HCT116 (cell line): ENCODE results near the gene PDSS2. TPM values are rescaled to one million over a fixed set of nuclear protein-coding genes. Genes with fewer than 3 reads are reported as not detected.
A peak's percentile ranks its signal among the peaks of the same experiment; 100 is the strongest.

Source experiments
- ATAC-seq: fragments of 200-7000 bp; cut with Tn5 transposase; 2 replicates; pipeline ENCODE4 v1.9.1; 2020; ENCODE audit warnings: mild to moderate bottlenecking, moderate library complexity
- BruUV-seq: library from RNA; stranded (reverse); fragments of 400-500 nt; replicated peaks from 2 replicates; lab custom pipeline; 2021; lab: Mats Ljungman, UMichigan
- CTCF ChIA-PET: fragments of 300-600 bp; sonication (Branson Sonifier 250); formaldehyde crosslinking; loops from one replicate; lab custom pipeline; 2021; ENCODE audit warnings: antibody characterized with exemption; lab: Charles Lee
- POLR2A ChIA-PET: fragments of 300-600, 350-600 bp; sonication (Branson Sonifier 250); formaldehyde crosslinking; loops from one replicate; lab custom pipeline; 2021; ENCODE audit warnings: antibody characterized with exemption; lab: Charles Lee
- RAD21 ChIA-PET, 2 experiments: fragments of 300-600 bp; sonication (Branson Sonifier 250); formaldehyde crosslinking; loops; one replicate each; lab custom pipeline; 2023; ENCODE audit warnings: low total read pairs in 2 of 2; ENCODE audit not compliant: uncharacterized antibody in 2 of 2, unreplicated experiment in 2 of 2, low non-redundant PET in 1 of 2; lab: Charles Lee
- DNase-seq: peaks from one replicate; pipeline ENCODE4 v3.0.0-alpha.2; 2010; ENCODE audit warnings: low read depth, low spot score
- H2AFZ ChIP-seq: fragments of 200-600 bp; shearing (Covaris generic), sonication (generic); 2 replicates; pipeline ENCODE4 v1.6.1; 2017; ENCODE audit warnings: low read depth, mixed run types, mixed read lengths, antibody characterized with exemption, low read length; ENCODE audit not compliant: poor library complexity, severe bottlenecking
- H3K27ac ChIP-seq: 2 replicates; pipeline ENCODE4 v1.5.1; 2012; ENCODE audit warnings: low read depth, low read length
- H3K27me3 ChIP-seq: fragments of 200-600 bp; sonication (generic); 2 replicates; pipeline ENCODE4 v1.6.1; 2016; ENCODE audit warnings: mixed run types, low read length, mixed read lengths; ENCODE audit not compliant: insufficient read depth
- H3K36me3 ChIP-seq, 2 experiments: fragments of 200-500 bp in 1 of 2; fragments of 200-600 bp in 1 of 2; sonication (Bioruptor generic) in 1 of 2; sonication (generic) in 1 of 2; 2 replicates each; pipeline versions ENCODE4 v1.5.1 to v1.6.1; 2014 to 2016; ENCODE audit warnings: low read length in 2 of 2, inconsistent platforms in 1 of 2, mixed read lengths in 1 of 2, mixed run types in 1 of 2; ENCODE audit not compliant: insufficient read depth in 2 of 2, control insufficient read depth in 1 of 2
- H3K4me1 ChIP-seq, 2 experiments: fragments of 200-600 bp in 1 of 2; sonication (generic) in 1 of 2; 2 replicates each; pipeline versions ENCODE4 v1.5.1 to v1.6.1; 2012 to 2017; ENCODE audit warnings: low read length in 2 of 2, inconsistent platforms in 1 of 2, mild to moderate bottlenecking in 1 of 2, mixed read lengths in 1 of 2, mixed run types in 1 of 2, moderate library complexity in 1 of 2; ENCODE audit not compliant: insufficient read depth in 2 of 2, control insufficient read depth in 1 of 2
- H3K4me2 ChIP-seq: fragments of 200-600 bp; sonication (generic); 2 replicates; pipeline ENCODE4 v1.6.1; 2017; ENCODE audit warnings: mixed run types, low read length, mixed read lengths
- H3K4me3 ChIP-seq, 2 experiments: fragments of 200-600 bp in 1 of 2; sonication (generic) in 1 of 2; replicated peaks in 1 of 2; 2 replicates each; pipeline ENCODE4 v1.5.1; 2011 to 2016; ENCODE audit warnings: low read length in 2 of 2, control low read depth in 1 of 2, low read depth in 1 of 2, mild to moderate bottlenecking in 1 of 2, mixed read lengths in 1 of 2, mixed run types in 1 of 2
- H3K79me2 ChIP-seq: fragments of 200-600 bp; sonication (generic); 2 replicates; pipeline ENCODE4 v1.6.1; 2017; ENCODE audit warnings: mild to moderate bottlenecking, mixed run types, low read length, moderate library complexity, mixed read lengths; ENCODE audit not compliant: insufficient read depth
- H3K9ac ChIP-seq: fragments of 200-600 bp; sonication (generic); 2 replicates; pipeline ENCODE4 v1.6.1; 2016; ENCODE audit warnings: low read length, mixed read lengths
- H3K9me2 ChIP-seq: fragments of 200-600 bp; sonication (generic), shearing (Covaris generic); 2 replicates; pipeline ENCODE4 v1.6.1; 2017; ENCODE audit warnings: mixed run types, mild to moderate bottlenecking, moderate library complexity; ENCODE audit not compliant: insufficient read depth
- H3K9me3 ChIP-seq, 2 experiments: fragments of 200-500 bp in 1 of 2; fragments of 200-600 bp in 1 of 2; sonication (Bioruptor generic) in 1 of 2; sonication (generic) in 1 of 2; 2 replicates each; pipeline ENCODE4 v1.6.1; 2014 to 2017; ENCODE audit warnings: low read length in 2 of 2, mixed read lengths in 2 of 2, inconsistent platforms in 1 of 2, low read depth in 1 of 2, mild to moderate bottlenecking in 1 of 2, mixed run types in 1 of 2, moderate library complexity in 1 of 2; ENCODE audit not compliant: control insufficient read depth in 1 of 2, insufficient read depth in 1 of 2
- H4K20me1 ChIP-seq: fragments of 200-600 bp; sonication (generic), shearing (Covaris generic); 2 replicates; pipeline ENCODE4 v1.6.1; 2017; ENCODE audit warnings: mixed run types, mild to moderate bottlenecking, moderate library complexity; ENCODE audit not compliant: insufficient read depth
- CBX3 ChIP-seq: IDR thresholded peaks from 2 replicates; pipeline ENCODE4 v1.6.1; 2012; ENCODE audit warnings: low read depth
- CEBPB ChIP-seq: IDR thresholded peaks from 2 replicates; pipeline ENCODE4 v1.6.1; 2012; ENCODE audit warnings: low read depth
- FOSL1 ChIP-seq: IDR thresholded peaks from 2 replicates; pipeline ENCODE4 v1.6.1; 2012; ENCODE audit warnings: low read depth
- POLR2AphosphoS5 ChIP-seq: IDR thresholded peaks from 2 replicates; pipeline ENCODE4 v1.6.1; 2011; ENCODE audit warnings: mild to moderate bottlenecking, low read depth, low read length, moderate library complexity
- RAD21 ChIP-seq: IDR thresholded peaks from 2 replicates; pipeline ENCODE4 v1.6.1; 2012; ENCODE audit warnings: low read depth, mild to moderate bottlenecking
- REST ChIP-seq: IDR thresholded peaks from 2 replicates; pipeline ENCODE4 v1.6.1; 2012; ENCODE audit warnings: low read depth
- YY1 ChIP-seq: IDR thresholded peaks from 2 replicates; pipeline ENCODE4 v1.6.1; 2011; ENCODE audit warnings: low read length, low read depth, moderate library complexity, mild to moderate bottlenecking; ENCODE audit not compliant: insufficient replicate concordance; ENCODE audit errors: extremely low read depth
- ZFX ChIP-seq: fragments of 450-650 bp; IDR thresholded peaks from 2 replicates; pipeline ENCODE4 v1.6.1; 2017
- intact Hi-C: fragments of 100-400 bp; cut with micrococcal nuclease; formaldehyde crosslinking; loops from 2 replicates; pipeline ENCODE4 v1.10.0; 2022
- total RNA-seq: library from RNA; stranded (reverse); gene quantifications from one replicate; pipeline ENCODE4 v1.2.1, GENCODE V29; 2021; ENCODE audit not compliant: unreplicated experiment
- TF ChIP-seq, protein P1 (sequence below), 3 experiments: fragments of 200-600 bp in 1 of 3; sonication (generic) in 1 of 3; IDR thresholded peaks in 2 of 3; conservative IDR thresholded peaks in 1 of 3; 2 replicates each; pipeline ENCODE4 v1.5.1; 2012 to 2017; ENCODE audit warnings: low read depth in 2 of 3, low read length in 2 of 3, antibody characterized with exemption in 1 of 3, borderline replicate concordance in 1 of 3, control low read depth in 1 of 3, mild to moderate bottlenecking in 1 of 3, mixed read lengths in 1 of 3, mixed run types in 1 of 3, moderate library complexity in 1 of 3; ENCODE audit not compliant: insufficient read depth in 1 of 3

PDSS2 gene
- total RNA-seq, 1 experiment from 2014 or later: 12.2 TPM

DNA sequence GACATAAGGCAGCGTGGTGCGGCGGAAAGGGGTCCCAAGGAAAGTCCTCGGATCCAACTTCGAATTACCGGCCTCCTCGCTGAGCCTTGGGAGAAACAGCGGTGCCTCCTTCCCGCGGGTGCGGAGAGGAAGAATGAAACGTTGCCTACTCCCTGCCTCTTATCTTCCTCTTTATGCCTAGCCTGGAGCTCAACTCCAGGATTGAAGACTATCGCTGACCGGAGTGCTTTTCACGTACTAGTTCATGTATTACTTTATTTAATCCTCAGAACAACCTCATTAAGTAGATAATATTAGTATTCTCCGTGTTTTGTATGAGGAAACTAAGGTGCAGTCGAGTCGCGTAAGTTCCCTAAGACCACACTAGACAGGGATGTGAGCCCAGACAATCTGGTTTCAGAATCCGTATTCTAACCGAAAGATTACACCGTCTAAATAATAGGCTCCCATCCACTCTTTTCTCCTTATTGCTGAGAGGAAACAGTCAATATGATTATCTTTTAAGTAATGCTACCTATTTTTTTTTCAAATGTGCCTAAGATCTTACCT lies 793 bp upstream of the PDSS2 start:
- DNase-seq: no peak
- Histone ChIP-seq H3K27me3 (no peaks in the 10 kb centered on the region), H3K27ac (peak overlapping the region; percentile 81), H3K4me2 (peak overlapping the region; percentile 95), H4K20me1 (no peaks in the 10 kb centered on the region), H3K9ac (peak overlapping the region; percentile 75), H3K9me3 (no peaks in the 10 kb centered on the region), H3K4me1 (peaks cover 4 to 10% of the 10 kb centered on the region in 2 experiments; a peak in 3 of 4 replicates), H3K9me2 (no peaks in the 10 kb centered on the region), H2AFZ (peak overlapping the region; percentile 68), H3K36me3 (no peaks in the 10 kb centered on the region), H3K4me3 (peak overlapping the region; percentile 84 to 93), H3K79me2 (peaks cover 13% of the 10 kb centered on the region)
- ChIA-PET RAD21 (no interaction called here), POLR2A (interaction anchor here (1.0 kb wide), 1 partner anchor 135 kb away, joined by 3 read pairs; no protein-coding TSS in a partner anchor), CTCF (interaction anchor here (1.1 to 2.6 kb wide), 3 partner anchors 12 to 142 kb away, joined by 3 to 9 read pairs (median 4); no protein-coding TSS in a partner anchor)
- intact Hi-C loops: no loop called here
- TF ChIP-seq ZFX: 0 out of 2 replicates have a peak, but pooled peaks have one; percentile 1
- no peak for TF ChIP-seq CBX3
- no peak for TF ChIP-seq CEBPB
- BruUV-seq: TSS peak; percentile 88
- no peak for ATAC-seq

DNA sequence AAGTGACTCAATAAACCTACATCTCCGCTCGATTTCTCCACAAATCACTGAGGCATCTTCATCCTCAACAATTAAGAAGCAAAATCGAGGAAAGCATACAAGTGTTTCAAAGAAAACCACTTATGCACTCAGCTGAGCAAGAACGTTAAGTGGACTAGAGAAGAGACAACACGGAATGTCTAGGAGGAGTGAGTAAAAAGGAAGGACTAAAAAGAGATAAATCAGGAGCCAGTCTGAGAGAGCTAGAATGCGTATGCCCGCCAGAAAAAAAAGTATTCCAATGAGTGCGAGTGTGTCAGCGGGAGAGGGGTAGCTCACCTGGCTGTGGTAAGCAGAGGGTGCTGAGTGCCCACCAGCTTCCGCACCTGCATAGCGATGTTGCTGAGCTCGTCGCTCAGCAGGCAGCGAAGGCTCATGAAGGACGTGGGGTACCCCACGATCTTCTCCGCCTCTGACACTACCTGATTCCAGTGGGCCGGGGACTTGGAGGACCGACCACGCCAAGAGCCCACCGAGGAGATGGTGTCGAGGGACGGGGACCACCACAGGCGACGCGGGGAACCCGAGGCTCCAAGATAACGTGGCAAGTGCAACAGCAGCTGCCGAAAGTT lies 587 bp downstream of the PDSS2 start:
- Histone ChIP-seq H3K4me2 (peak overlapping the region; percentile 95), H2AFZ (peak overlapping the region; percentile 68), H3K9me2 (no peaks in the 10 kb centered on the region), H3K9ac (peak overlapping the region; percentile 75), H4K20me1 (no peaks in the 10 kb centered on the region), H3K36me3 (no peaks in the 10 kb centered on the region), H3K9me3 (no peaks in the 10 kb centered on the region), H3K27me3 (no peaks in the 10 kb centered on the region), H3K79me2 (peaks cover 17% of the 10 kb centered on the region), H3K27ac (peak overlapping the region; percentile 81), H3K4me1 (peaks cover 4 to 10% of the 10 kb centered on the region in 2 experiments; a peak in 3 of 4 replicates), H3K4me3 (peak overlapping the region; percentile 84 to 93)
- intact Hi-C loops: no loop called here
- ChIA-PET CTCF (interaction anchor here (1.1 to 2.6 kb wide), 4 partner anchors 13 to 343 kb away, joined by 3 to 9 read pairs (median 4); partner anchors contain the start of gene BEND3), POLR2A (interaction anchor here (0.9 to 1.0 kb wide), 2 partner anchors 137 to 141 kb away, joined by 3 read pairs; no protein-coding TSS in a partner anchor), RAD21 (interaction anchor here in 1 of 2 experiments (1.6 kb wide), 1 partner anchor 141 kb away, joined by 3 read pairs; no protein-coding TSS in a partner anchor)
- DNase-seq (no peak), ATAC-seq (peak; percentile 48)
- no peak for TF ChIP-seq YY1
- TF ChIP-seq FOSL1: no peak
- TF ChIP-seq REST: no peak
- TF ChIP-seq RAD21: no peak
- no peak for TF ChIP-seq POLR2AphosphoS5
- TF ChIP-seq, protein P1, sequence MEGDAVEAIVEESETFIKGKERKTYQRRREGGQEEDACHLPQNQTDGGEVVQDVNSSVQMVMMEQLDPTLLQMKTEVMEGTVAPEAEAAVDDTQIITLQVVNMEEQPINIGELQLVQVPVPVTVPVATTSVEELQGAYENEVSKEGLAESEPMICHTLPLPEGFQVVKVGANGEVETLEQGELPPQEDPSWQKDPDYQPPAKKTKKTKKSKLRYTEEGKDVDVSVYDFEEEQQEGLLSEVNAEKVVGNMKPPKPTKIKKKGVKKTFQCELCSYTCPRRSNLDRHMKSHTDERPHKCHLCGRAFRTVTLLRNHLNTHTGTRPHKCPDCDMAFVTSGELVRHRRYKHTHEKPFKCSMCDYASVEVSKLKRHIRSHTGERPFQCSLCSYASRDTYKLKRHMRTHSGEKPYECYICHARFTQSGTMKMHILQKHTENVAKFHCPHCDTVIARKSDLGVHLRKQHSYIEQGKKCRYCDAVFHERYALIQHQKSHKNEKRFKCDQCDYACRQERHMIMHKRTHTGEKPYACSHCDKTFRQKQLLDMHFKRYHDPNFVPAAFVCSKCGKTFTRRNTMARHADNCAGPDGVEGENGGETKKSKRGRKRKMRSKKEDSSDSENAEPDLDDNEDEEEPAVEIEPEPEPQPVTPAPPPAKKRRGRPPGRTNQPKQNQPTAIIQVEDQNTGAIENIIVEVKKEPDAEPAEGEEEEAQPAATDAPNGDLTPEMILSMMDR (IDR thresholded peaks at IDR 0.05 in 2 of 3, conservative IDR thresholded peaks at IDR 0.05 in 1 of 3; ENCODE audit: borderline replicate concordance in 1 of 3, insufficient read depth in 1 of 3, low read depth in 2 of 3, low read length in 2 of 3): no peak
- TSS peak; percentile 57 for BruUV-seq
